Stimulated activated CD8-positive, alpha-beta memory T cell treated with anti-CD3 and anti-CD28 coated beads, Interleukin-12 subunit alpha, Interleukin-12 subunit beta, amount 100 ng/mL, for 24 hours (primary cell): ENCODE results near the gene ZNF652.
"Not testable (repeated sequence)": the region's sequence is repeated elsewhere in the genome, so short reads cannot be mapped to it uniquely, and the experiment has no call there.

Experiments
- DNase-seq: peaks from one replicate; pipeline ENCODE4 v3.0.0-alpha.2; 2020; ENCODE audit errors: extremely low read depth

Gene ZNF652

GRCh38 chr17:49315551-49316257, 46.3 kb downstream of the ZNF652 start:
- peak; percentile 56 for DNase-seq

DNA sequence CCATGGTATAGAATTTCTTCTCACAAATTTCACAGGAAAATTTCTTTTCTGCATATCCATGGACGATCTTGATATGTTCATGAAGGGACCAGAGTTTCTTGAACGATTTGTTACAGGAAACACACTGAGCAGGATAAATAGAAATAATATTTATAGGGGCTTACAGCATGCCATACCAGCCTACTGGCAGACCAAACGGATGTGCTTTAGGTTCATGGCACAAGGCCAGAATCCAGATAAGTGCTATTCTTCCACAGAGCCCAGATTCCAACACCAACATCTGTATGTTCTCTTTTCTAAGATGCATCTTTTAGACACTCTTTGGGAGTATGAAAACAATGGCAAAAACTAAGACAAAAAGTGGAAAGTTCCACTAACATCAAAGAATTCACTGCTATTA, 49.3 kb downstream of the ZNF652 start:
- DNase-seq = no peak

DNA sequence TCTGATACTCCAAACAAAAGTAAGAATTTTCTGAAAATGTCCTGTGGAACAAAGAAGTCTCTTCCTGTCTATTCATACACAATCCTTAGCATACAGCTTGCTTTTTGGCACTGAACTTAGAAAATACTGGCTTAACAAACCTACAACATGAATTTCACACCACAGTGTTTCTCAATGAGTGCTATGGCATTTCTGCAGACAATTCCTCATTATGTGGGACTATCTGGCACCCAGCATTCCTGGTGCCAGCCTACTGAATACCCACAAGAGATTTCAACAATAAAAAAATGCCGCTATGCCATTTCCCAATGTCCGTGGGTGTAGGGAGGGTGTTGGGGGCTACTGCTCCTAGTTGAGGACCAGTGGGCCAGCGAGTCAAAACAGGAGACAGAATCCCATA, 62.1 kb downstream of the ZNF652 start:
- DNase-seq = no peak

- DNase-seq = no peak
Observed at GRCh38 chr17:49298371-49298976, 63.6 kb downstream of the ZNF652 start.

- no peak for DNase-seq
Observed at GRCh38 chr17:49297141-49297540, 64.9 kb downstream of the ZNF652 start.

- DNase-seq = no peak
Observed at GRCh38 chr17:49294122-49294521, 67.9 kb downstream of the ZNF652 start.

DNA sequence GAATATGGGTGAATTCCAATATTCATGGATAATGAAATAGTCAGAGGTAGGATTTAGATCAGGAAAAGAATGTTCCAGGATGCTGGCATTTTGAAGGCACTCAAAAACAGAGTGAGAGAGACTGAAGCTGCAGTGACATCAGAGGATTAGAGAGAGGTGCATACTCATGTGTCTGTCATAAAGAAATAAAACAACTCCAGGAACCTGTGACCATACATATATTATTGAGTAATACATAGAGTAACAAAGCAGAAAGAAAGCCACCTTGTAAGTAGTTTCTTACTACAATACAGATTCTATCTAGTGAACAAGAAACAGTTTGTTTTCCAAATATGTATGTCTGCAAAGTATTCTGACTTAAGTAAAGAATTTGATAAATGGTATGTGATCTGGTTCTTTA, 69.1 kb downstream of the ZNF652 start:
- DNase-seq = no peak

DNA sequence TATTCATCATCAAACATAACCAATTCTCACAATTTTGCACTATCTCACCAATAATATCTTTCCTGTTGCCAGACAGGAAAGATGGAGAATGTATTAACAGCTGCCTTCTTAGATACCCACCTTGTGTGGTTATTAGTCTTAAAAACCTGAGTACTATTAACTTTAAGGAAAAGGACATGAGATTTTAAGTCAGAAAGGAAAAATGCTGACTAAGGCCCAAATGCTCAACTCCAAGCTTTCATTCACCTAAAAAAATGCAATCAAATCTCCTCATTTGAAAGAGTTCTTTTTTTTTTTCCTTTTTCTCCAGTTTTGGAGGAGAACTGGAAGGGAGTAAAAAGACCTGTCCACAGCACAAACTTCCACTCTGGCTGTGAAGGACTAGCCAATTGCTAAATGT, 70.1 kb downstream of the ZNF652 start:
- no peak for DNase-seq

DNA sequence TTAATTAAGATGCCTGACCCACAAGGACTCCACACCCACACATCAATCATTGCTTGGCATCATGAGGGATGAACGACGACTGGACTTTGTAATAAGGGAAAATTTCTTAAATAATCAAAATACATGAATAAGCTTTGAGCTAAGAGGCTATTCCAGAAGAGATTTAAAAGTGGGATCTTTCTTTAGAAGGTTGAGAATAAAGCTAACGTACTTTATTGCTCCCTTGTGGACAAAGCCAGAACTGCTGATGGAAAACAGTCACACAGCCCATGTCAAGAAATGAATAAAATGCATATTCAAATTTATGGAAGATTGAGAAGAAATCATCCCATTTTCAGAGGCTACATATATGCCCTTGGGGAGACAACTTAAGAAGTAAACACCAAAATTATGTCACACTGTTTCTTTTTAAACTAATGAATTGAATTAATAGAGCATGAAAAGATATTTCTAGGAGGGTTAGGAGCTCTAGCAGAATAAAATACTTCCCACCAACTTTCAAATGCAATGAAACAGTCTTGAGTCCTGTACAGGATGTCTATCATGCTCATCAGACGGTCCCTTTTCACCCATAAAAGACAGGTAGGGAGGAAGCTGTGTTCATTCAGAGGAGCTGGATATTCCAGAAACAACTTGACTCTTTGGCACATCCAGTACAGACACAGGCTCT, 71.2 kb downstream of the ZNF652 start:
- DNase-seq = no peak

DNA sequence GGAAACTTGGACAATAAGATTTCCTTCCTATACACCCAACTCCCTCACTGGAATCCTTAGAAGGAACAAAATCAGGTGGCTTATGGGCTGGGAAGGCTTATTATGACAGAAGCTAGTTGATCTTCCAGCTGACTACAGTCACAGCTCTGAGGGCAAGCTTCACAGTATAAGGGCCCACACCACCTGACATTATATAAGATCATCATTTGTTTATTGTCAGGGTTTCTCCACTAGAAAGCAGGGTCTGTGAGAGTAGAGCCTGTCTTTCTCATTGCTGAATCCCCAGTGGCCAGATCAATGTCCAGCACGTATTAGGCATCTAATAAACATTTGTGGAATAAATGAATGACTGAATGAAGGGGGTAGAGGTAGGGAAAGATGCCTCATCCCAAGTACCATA, 73.7 kb downstream of the ZNF652 start:
- DNase-seq = no peak

- DNase-seq = no peak
Observed at GRCh38 chr17:49287481-49287880, 74.6 kb downstream of the ZNF652 start.

DNA sequence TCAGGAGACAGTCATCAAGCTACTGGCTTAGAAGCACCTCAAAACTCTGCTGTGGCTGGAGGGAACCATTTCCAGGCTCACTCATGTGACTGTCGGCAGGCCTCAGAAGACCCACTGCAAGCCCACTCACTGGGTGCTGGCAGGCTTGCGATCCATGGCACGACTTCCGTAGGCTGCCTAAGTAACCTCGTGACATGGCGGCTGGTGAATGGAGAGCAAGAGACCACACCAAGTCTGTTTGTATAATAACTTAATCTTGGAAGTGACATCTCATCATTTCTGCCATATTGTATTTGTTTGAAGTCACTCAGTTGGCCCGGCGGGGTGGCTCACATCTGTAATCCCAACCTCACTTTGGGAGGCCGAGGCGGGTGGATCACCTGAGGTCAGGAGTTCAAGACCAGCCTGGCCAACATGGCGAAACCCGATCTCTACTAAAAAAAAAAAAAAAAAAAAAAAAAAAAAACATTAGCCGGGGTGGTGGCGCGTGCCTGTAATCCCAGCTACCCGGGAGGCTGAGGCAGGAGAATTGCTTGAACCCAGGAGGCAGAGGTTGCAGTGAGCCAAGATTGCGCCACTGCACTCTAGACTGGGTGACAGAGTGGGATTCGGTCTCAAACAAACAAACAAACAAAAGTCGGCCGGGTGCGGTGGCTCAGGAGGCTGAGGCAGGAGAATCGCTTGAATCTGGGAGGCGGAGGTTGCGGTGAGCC, 75.6 kb downstream of the ZNF652 start:
- not testable (repeated sequence) for DNase-seq

GRCh38 chr17:49285716-49286115, 76.3 kb downstream of the ZNF652 start:
- DNase-seq = no peak

DNA sequence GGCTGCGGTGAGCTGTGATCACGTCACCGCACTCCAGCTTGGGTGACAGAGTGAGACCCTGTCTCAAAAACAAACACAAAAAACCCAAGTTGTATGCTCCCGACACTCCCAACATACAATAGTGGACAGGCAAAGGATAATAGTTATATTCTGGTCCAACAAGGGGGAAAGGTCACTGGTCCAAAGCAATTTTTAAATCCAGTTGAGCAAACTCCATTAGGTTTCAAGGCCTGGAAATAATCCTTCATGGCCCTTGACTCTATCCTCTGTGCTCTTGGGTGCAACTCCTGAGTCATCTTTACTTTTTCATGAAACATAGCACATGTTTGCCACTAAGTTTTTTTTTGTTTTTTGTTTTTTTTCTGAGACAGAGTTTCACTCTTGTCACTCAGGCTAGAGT, 81.1 kb downstream of the ZNF652 start:
- DNase-seq = no peak

DNA sequence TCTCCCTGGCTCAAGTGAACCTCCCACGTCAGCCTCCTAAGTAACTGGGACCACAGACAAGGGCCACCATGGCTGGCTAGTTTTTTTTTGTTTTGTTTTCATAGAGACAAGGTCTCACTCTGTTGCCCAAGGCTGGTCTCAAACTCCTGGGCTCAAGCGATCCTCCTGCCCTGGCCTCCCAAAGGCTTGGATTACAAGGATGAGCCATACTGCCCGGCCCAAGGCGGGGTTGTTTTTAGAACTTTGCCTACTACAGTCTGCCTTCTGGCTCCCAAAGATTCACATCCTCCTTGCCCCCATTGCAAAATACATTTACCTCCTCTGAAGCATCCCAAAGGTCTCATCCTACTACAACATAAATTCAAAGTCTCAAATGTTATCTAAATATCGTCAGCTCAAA, 82.0 kb downstream of the ZNF652 start:
- no peak for DNase-seq

- DNase-seq = not testable (repeated sequence)
Observed at GRCh38 chr17:49279263-49280015, 82.6 kb downstream of the ZNF652 start.

- no peak for DNase-seq
Observed at GRCh38 chr17:49278076-49278475, 84.0 kb downstream of the ZNF652 start.

- no peak for DNase-seq
Observed at GRCh38 chr17:49277638-49278037, 84.4 kb downstream of the ZNF652 start.

DNA sequence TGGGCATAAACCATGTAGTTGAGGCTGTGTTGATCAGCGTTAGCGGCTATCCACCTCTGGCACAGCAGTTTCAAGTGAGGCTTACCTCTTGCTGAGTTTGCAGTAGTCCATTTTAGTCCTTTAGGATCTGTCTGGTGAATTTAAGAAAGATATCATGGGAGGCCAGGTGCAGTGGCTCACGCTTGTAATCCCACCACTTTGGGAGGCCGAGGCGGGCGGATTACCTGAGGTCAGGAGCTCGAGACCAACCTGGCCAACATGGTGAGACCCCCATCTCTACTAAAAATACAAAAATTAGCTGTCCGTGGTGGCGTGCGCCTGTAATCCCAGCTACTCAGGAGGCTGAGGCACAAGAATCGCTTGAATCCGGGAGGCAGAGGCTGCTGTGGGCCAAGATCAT, 86.1 kb downstream of the ZNF652 start:
- DNase-seq = not testable (repeated sequence)

GRCh38 chr17:49269356-49269755, 92.7 kb downstream of the ZNF652 start:
- no peak for DNase-seq

- DNase-seq = no peak
Observed at GRCh38 chr17:49267912-49268311, 94.1 kb downstream of the ZNF652 start.

DNA sequence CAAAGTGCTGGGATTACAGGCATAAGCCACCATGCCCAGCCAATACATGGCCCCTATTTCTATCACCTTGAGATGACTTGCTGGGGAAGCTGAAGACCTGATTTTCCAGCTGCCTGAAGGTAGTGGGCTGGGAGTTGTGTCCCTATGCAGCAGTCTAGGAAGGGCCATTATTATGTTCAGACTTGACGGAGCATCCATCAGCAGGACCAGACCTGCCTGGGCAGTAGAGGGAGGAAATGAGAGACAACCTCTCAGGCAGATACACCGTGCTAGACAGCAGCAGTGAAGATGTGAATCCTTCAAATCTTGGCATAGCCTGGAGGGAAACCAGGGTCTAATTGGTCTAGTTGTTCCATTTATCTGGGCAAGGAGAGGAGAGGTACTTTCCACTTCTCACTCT, 95.8 kb downstream of the ZNF652 start:
- DNase-seq = no peak
